ENCODE measurements around the gene MAGEL2. TPM values are rescaled to one million over a fixed set of nuclear protein-coding genes. Genes with fewer than 3 reads are reported as not detected.

Gene MAGEL2
- total and polyA plus RNA-seq, 2 of the 8 experiments (the other 6 are each of a cell fraction or from before 2014, with no cell fraction given): 0.63 to 4.5 TPM

- POLR2A ChIA-PET (ENCODE audit: partially characterized antibody): interaction anchor here (0.6 kb wide), 1 partner anchor 196 kb away, joined by 3 read pairs; no protein-coding TSS in a partner anchor
- TF ChIP-seq CEBPB (IDR thresholded peaks at IDR 0.05; ENCODE audit: low read depth, low read length) (0 out of 2 replicates have a peak, but pooled peaks have one; percentile 20), YY1 (IDR thresholded peaks at IDR 0.05; ENCODE audit: low read depth, low read length) (no peak), SP1 (IDR thresholded peaks at IDR 0.05; ENCODE audit: low read depth, low read length) (no peak), HDAC2 (IDR thresholded peaks at IDR 0.05; ENCODE audit: borderline replicate concordance in 1 of 2, low read depth in 2 of 2, low read length in 2 of 2) (no peak), SRF (IDR thresholded peaks at IDR 0.05; ENCODE audit: low read depth, low read length) (no peak), TAF7 (optimal IDR thresholded peaks at IDR 0.05; ENCODE audit: borderline replicate concordance, low read depth, low read length) (no peak)
These were observed 42.8 kb upstream of the MAGEL2 start for GRCh38 chr15:23690450-23690852.

More at GRCh38 chr15:23690450-23690852, 42.8 kb upstream of the MAGEL2 start:
- no peak overlapping the region for H2AFZ ChIP-seq (ENCODE audit: low read length)
- no peak overlapping the region for H3K18ac ChIP-seq (ENCODE audit: extremely low read depth, low read length)
- no peak overlapping the region for H4K91ac ChIP-seq (replicated peaks; ENCODE audit: insufficient read length, low read length)
- H3K9me3 ChIP-seq (ENCODE audit: insufficient read depth in 2 of 2, low read depth in 1 of 2, low read length in 1 of 2): peaks cover 29 to 79% of the 10 kb centered on the region in 2 experiments
- no peak overlapping the region for H3K56ac ChIP-seq (replicated peaks; ENCODE audit: insufficient read length, low read depth, low read length)
- no peak overlapping the region for H2AK5ac ChIP-seq (ENCODE audit: low read depth, low read length)
- H2BK15ac ChIP-seq (ENCODE audit: low read length): no peak overlapping the region
- H3K79me1 ChIP-seq (ENCODE audit: low read depth, low read length): no peaks in the 10 kb centered on the region
- H3K23ac ChIP-seq (ENCODE audit: insufficient read length): no peak overlapping the region
- 0 out of 7 replicates have a peak, but pooled peaks cover 0 to 2% (median 0%) of the 10 kb centered on the region in 4 experiments for H3K4me1 ChIP-seq (replicated peaks in 1 of 4; ENCODE audit: control insufficient read depth in 3 of 4, insufficient read depth in 4 of 4, low read length in 3 of 4)
- peaks cover 0 to 2% of the 10 kb centered on the region in 2 experiments for H4K20me1 ChIP-seq (replicated peaks in 1 of 2; ENCODE audit: control insufficient read depth in 1 of 2, insufficient read depth in 2 of 2, low read length in 2 of 2)
- CTCF ChIA-PET (ENCODE audit: partially characterized antibody): interaction anchor here (0.9 kb wide), 1 partner anchor 45 kb away, joined by 3 read pairs; no protein-coding TSS in a partner anchor
- FAIRE-seq: no peak
- no peak overlapping the region for H3K4me2 ChIP-seq (ENCODE audit: insufficient read depth in 1 of 2, low read depth in 2 of 2, low read length in 2 of 2)
- no peak overlapping the region for H4K8ac ChIP-seq (ENCODE audit: extremely low read depth, insufficient read depth, low read length)
- no peak overlapping the region for H4K5ac ChIP-seq (ENCODE audit: insufficient read length, low read depth, low read length)
- H3K14ac ChIP-seq (ENCODE audit: insufficient read length): no peak overlapping the region
- H3K27ac ChIP-seq (ENCODE audit: low read depth, low read length): no peak overlapping the region
- H2BK12ac ChIP-seq (ENCODE audit: low read depth, low read length): no peak overlapping the region
- H2BK20ac ChIP-seq (ENCODE audit: low read length): no peak overlapping the region
- H3K9ac ChIP-seq (replicated peaks in 1 of 4; ENCODE audit: extremely low read depth in 1 of 4, low read depth in 3 of 4, low read length in 3 of 4): no peak overlapping the region
- H2BK5ac ChIP-seq (ENCODE audit: low read depth, low read length): no peak overlapping the region
- H3K4ac ChIP-seq (replicated peaks; ENCODE audit: insufficient read length, low read depth, low read length): no peak overlapping the region
- H2BK120ac ChIP-seq (replicated peaks; ENCODE audit: low read depth, low read length): no peak overlapping the region
- WGBS, 2 experiments (ENCODE audit: extremely low coverage in 1 of 2, insufficient coverage in 1 of 2, insufficient read length in 1 of 2, insufficient replicate concordance in 2 of 2, low coverage in 1 of 2, low lambda C conversion rate in 2 of 2, missing lambda C conversion rate in 1 of 2): 66% methylated on average over 5 of the region's 5 CpGs; no CpG with 5 or more reads in 1 of the 2 experiments
- no peak overlapping the region for H3K4me3 ChIP-seq (ENCODE audit: extremely low read depth in 1 of 4, insufficient read depth in 2 of 4, low read depth in 3 of 4, low read length in 4 of 4)
- DNase-seq (ENCODE audit: low read depth in 1 of 2, low spot score in 2 of 2): peak in 1 of 2 experiments; percentile 45
- no peaks in the 10 kb centered on the region for H3K36me3 ChIP-seq (ENCODE audit: control insufficient read depth in 2 of 4, insufficient read depth in 4 of 4, low read length in 3 of 4)
- peaks cover 0 to 3% (median 0%) of the 10 kb centered on the region in 4 experiments; a peak in 1 of 7 replicates for H3K27me3 ChIP-seq (replicated peaks in 1 of 4; ENCODE audit: control insufficient read depth in 3 of 4, extremely low read depth in 1 of 4, insufficient read depth in 3 of 4, low read length in 3 of 4)
- H3K23me2 ChIP-seq (ENCODE audit: low read depth, low read length): peaks cover 2% of the 10 kb centered on the region; the same call in 1 of the 2 replicates
- no peaks in the 10 kb centered on the region for H3K79me2 ChIP-seq (ENCODE audit: control insufficient read depth in 1 of 2, insufficient read depth in 2 of 2, low read length in 2 of 2)
